Measurements from ENCODE around the gene PHF5A.
"Not testable (repeated sequence)": the region's sequence is repeated elsewhere in the genome, so short reads cannot be mapped to it uniquely, and the experiment has no call there.

Gene PHF5A

DNA sequence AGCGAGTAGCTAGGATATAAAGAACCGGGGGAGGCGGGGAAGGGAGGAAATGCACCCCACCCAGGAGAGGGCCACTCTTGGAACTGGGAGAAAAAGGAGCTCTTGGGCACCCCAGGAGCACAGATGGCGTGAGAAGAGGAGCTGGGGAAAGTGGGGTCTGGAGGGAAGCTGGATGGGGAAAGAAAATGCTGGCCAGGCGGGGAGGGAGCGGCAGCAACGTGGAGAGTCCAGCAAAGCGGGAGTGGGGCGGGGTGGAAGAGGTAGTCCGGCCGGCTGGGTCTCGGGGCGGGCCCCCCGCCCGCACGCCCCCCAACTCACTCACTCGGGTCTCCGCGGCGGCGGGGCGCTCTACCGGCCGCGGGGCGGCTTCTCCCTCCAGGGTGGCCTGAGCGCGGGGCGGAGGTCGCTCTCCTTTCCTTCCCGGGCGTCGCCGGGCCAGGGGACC, 22.4 kb downstream of the PHF5A start:
- peak; percentile 23 for DNase-seq

DNA sequence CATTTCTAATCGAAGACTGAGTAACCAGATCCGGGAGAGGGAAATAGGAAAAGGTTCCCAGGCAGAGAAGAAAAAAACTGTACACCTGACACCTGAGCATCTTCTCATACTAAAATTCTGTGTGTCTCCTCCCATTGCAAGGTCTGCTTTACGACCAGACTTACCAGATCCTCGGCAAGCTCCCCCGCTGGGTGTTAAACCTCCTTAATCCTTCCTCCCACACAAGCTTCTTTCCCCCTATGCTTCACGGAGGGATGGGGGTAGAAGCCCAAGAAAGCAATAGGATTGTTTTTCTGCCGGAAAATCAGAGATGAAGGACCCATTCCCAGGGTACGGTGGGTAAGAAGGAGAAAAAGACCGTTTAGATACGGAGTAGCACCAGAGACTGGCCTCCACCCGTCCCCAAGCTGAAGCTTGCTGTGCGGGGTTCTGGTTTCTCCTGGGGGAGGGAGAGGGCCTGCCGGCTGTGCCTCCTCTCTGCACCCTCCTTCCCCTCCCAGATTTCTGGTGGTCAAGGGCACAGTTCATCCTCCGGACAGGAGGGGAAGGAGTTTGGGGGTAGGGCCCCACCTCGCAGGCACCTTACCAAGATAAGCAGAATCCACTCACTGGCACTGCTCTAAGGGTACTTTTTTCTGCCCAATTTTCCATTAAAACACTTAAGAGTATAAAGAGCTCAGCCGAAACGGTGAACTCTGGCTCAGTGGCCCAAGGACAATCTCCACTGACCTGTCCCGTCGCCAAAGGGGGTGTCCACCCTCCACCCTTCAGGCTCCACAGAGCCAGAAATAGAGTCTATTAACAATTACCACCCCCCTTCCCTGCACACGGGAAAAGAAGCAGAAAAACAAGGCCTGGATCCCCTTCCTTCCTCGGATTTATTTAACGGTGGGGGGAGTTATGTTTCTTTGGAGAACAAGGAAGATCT, 23.1 kb downstream of the PHF5A start:
- peak; percentile 28 for DNase-seq

- peak; percentile 91 for DNase-seq
Measured at GRCh38 chr22:41444360-41445128, 23.9 kb downstream of the PHF5A start.

GRCh38 chr22:41442240-41442792, 26.2 kb downstream of the PHF5A start:
- DNase-seq: no peak

GRCh38 chr22:41440511-41440910, 28.0 kb downstream of the PHF5A start:
- not testable (repeated sequence) for DNase-seq

- no peak for DNase-seq
Measured at GRCh38 chr22:41437198-41437597, 31.3 kb downstream of the PHF5A start.

DNA sequence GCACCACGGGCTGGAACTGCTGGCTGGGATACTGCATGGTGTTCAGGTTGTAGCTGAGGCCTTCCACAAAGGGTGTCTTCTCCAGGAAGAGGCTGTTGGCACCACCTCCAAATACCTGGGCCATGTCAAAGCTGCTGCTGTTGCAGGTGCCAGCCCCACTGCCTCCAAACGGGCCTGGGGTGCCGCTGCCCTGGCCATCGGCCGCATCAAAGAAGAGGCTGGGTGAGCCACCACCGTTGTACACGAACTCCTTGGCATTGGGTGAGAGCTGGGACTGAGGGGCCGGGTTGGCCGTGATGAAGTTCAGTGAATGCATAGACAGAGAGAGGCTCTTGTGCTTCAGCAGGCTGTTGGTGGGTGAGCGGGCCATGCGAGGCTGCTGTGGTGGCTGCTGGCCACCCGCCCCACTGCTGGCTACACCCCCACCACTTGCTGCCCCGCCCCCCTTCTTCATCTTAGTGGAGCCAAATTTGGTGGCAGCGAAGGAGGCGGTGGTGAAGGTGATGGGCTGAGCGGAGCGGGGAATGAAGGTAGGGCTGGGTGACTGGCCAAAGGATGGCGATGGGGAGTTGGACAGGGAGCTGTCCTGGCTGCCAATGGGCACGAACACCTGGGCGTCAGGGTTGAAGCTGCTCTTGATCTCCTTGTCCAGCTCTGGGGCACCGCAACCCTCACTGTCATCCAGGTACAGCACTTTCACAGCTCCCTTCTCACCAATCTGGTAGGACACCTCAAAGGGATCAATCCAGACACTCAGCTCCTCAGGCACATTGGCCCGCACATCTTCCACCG, 32.0 kb downstream of the PHF5A start:
- DNase-seq: no peak

GRCh38 chr22:41435560-41435959, 32.9 kb downstream of the PHF5A start:
- no peak for DNase-seq

DNA sequence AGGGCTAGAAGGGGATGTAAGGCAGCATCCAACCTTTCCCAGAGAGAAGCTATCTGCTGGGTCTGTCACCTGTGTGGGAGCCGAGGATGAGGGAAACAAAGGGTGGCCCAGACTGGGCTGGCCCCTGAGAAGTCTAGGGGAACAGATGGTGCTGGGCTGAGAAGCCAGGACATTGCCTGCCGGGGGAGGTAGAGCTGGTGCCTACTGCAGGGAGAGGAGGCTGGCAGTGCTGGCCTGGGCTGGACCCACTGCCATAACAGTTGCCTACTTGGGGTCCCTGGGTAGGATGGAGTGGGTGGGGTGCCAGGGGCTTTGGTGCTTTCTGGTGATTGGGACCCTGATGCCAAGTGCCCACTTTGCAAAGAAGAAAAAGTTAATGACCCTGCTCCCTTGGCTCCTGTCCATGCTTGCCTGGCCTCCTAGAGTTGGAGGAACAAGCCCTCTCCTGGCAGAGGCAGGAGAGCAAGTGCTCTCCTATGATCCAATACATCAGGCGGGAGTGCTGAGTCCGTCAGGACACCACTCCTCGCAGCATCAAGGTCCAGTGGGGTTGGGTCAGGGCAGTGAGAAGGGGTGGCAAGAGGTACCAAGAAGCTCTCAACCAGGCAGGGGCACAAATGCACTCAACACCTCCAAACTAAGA, 34.0 kb downstream of the PHF5A start:
- not testable (repeated sequence) for DNase-seq

- DNase-seq: not testable (repeated sequence)
Measured at GRCh38 chr22:41433480-41433879, 35.0 kb downstream of the PHF5A start.

DNA sequence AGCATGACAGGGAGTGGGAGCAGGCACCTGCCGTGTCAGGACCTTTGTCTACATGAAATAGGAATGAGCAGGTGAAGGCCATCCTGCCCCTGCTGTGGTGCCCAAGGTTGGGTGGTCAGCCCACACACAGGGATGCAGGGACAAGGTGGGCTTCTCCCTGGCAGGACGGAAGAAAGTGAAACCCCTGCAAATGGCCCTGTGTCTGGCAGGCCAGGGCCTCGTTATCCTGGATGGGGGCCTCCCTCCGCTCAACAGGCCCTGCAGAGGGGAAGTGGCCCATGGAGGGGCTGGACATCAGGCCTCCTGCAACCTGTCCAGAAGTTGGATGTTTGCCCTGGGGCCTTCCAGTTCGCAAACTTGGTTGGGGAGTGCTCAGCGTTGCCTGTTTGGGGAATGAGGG, 36.8 kb downstream of the PHF5A start:
- no peak for DNase-seq

DNA sequence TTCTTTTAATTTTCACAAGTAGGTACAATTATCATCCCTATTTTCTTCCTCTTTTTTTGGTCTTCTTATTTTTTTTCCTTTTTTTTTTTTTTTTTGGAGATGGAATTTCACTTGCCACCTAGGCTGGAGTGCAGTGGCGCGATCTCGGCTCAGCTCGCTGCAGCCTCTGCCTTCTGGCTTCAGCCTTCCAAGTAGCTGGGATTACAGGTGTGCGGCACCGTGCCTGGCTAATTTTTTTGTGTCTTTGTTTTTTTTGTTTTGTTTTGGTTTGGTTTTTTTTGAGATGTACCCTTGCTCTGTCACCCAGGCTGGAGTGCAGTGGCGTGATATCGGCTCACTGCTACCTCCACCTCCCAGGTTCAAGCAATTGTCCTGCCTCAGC, 38.5 kb downstream of the PHF5A start:
- no peak for DNase-seq

- DNase-seq: no peak
Measured at GRCh38 chr22:41429232-41429950, 39.1 kb downstream of the PHF5A start.

DNA sequence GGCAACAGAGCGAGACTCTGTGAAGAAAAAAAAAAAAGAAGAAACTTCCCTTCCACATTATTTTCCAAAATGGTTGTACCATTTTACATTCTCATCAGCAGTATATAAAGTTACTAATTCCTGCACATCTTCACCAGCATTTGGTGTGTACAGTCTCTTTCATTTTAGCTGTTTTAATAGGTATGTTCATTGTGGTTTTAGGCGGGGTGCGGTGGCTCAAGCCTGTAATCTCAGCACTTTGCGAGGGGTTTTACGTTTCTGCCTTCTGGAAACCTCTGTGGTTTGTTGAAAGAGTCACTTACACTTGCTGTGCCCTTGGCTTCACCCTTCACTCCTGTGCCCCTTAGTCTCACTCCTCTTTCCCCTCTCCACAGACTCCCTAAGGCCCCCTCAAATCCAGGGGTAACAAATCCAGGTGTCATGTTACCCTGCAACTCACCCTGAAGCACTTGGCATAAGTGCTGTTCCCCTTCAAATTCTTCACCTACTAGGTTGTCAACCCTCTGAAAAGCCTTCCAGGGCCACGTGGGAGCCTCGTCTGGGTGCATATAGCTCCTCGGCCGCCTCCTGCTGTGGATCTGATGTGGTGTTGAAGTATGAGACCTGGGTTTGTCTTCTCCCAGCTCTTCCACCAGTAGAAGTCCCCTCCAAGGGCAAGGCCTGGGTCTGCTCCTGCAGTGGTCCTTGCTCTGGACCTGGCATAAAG, 42.7 kb downstream of the PHF5A start:
- DNase-seq: peak; percentile 21

DNA sequence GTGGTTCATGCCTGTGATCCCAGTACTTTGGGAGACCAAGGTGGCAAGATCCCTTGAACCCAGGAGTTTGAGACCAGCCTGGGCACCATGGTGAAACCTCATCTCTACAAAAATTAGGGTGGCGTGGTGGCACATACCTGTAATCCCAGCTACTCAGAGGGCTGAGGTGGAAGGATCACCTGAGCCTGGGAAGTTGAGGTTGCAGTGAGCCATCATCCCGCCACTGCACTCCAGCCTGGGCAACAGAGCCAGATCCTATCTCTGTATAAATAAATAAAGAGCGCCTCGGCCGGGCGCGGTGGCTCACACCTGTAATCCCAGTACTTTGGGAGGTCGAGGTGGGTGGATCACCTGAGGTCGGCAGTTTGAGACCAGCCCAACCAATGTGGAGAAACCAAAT, 49.8 kb downstream of the PHF5A start:
- DNase-seq: no peak

GRCh38 chr22:41417622-41418390, 50.7 kb downstream of the PHF5A start:
- no peak for DNase-seq

DNA sequence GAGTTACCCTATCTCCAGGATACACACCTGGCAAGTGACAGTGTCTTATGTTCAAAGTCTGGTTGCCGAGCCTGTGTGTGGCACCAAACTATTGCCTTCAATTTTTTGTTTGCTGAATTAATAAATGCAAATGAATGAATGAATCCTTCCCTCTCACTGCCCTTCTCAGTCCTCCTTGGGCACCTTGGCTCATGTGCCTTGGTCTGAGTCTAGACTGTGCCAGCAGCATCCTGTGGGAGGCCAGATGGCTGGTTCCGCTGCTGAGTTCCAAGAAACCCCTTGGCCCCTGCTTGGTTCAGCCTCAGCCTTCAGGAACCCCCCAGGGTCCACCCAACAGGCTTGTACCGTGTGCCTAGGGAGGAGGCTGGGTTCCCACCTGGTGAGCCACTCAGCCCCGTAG, 52.9 kb downstream of the PHF5A start:
- DNase-seq: no peak

GRCh38 chr22:41411021-41411851, 57.3 kb downstream of the PHF5A start:
- no peak for DNase-seq

- no peak for DNase-seq
Measured at GRCh38 chr22:41410311-41410751, 58.2 kb downstream of the PHF5A start.

Data from CD4-positive, alpha-beta T cell treated with Interleukin-6 for 4 hours (primary cell).